GM18858 (cell line): ENCODE measurements around the gene PHF13.
"Not testable (repeated sequence)": the region's sequence is repeated elsewhere in the genome, so short reads cannot be mapped to it uniquely, and the experiment has no call there.

ENCODE experiments used
- ATAC-seq: cut with Tn5 transposase; IDR thresholded peaks from one replicate; pipeline ENCODE4 v1.9.1; 2021; ENCODE audit not compliant: unreplicated experiment

The PHF13 gene

GRCh38 chr1:6627841-6628545 is 14.5 kb downstream of the PHF13 start:
- ATAC-seq, result no peak

DNA sequence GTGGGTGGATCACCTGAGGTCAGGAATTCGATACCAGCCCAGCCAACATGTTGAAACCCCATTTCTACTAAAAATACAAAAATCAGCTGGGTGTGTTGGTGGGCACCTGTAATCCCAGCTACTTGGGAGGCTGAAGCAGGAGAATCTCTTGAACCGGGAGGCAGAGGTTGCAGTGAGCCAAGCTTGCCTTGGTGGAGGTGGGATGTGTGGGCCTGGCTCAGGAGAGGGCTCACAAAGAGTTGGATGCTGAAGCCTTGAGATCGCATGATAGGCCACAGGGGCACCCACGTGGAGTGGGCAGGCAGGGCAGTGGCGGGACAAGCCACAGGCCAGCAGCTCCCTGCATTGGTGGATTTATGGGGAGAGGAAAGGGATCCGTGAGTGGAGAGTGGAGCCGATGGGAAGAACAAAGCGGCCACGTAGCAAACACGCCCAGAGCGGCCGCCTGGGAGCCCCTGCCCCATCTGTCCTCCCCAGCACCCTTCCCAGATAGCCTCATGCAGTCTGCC is 15.5 kb downstream of the PHF13 start:
- no peak for ATAC-seq

GRCh38 chr1:6630027-6630426 is 16.5 kb downstream of the PHF13 start:
- ATAC-seq, result no peak

GRCh38 chr1:6631058-6631457 is 17.5 kb downstream of the PHF13 start:
- ATAC-seq, result no peak

GRCh38 chr1:6632588-6633514 is 19.3 kb downstream of the PHF13 start:
- no peak for ATAC-seq

- no peak for ATAC-seq
Measured at GRCh38 chr1:6634371-6635052, 21.0 kb downstream of the PHF13 start.

- ATAC-seq, result no peak
Measured at GRCh38 chr1:6635161-6635909, 21.8 kb downstream of the PHF13 start.

- no peak for ATAC-seq
Measured at GRCh38 chr1:6635910-6636760, 22.6 kb downstream of the PHF13 start.

- ATAC-seq, result not testable (repeated sequence)
Measured at GRCh38 chr1:6636778-6637177, 23.2 kb downstream of the PHF13 start.

GRCh38 chr1:6637770-6638169 is 24.2 kb downstream of the PHF13 start:
- ATAC-seq, result no peak

DNA sequence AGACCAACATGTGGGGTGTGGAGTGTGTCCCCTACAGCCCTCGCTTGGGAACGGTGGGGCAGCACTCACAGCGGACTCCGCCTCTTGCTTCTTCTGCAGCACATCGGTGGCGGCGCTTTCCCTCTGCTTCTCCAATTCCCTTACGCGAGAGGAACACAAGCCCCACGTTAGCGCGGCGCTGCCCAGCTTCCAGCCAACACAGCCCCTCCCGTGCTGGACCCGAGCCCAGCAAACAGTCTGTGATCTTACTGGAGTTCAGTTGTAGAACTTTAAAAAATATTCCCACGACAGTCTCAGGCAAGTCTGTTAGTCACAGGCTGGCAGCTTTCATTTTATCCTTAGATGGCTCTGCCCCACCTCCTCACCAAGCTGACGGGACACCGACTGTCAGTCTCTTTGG is 24.7 kb downstream of the PHF13 start:
- no peak for ATAC-seq

DNA sequence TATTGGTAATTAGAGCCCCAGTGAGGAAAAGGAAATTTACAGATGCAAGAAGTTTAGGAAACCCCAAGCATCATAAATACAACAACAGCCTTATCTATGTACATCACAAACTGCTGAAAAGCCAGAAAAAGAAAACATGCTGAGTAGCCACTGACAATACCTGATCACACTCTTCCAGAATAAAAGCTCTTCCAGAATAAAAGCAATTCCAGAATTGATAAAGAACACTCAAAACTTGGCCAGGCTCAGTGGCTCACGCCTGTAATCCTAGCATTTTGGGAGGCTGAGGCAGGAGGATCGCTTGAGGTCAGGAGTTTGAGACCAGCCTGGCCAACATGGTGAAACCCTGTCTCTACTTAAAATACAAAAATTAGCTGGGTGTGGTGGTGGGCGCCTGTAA is 27.3 kb downstream of the PHF13 start:
- ATAC-seq, result not testable (repeated sequence)

- no peak for ATAC-seq
Measured at GRCh38 chr1:6645018-6645417, 31.5 kb downstream of the PHF13 start.

DNA sequence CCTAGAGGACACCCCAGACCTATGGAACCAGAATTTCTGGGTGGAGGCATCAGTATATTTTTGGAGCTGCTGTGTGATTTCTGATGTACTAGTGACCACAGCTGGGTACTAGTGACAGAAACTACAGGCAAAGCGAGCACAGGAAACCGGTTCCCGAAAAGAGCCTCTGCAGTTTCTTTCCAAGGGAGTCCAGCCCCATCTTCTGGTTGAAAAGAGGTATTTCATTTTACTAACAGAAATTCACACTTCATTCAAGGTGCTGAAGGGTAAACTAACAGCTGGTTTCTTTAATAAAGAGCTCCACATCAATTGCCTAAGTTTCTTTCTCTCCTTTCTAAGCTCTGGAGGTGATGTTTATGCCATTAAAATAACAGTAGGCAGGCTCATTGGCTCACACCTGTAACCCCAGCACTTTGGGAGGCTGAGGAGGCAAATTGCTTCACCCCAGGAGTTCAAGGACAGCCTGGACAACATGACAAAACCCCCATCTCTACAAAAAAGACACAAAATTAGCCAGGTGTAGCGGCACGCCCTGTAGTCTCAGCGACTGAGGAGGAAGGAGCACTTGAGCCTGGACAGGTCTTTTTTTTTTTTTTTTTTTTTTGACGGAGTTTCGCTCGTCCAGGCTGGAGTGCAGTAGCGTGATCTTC is 33.1 kb downstream of the PHF13 start:
- ATAC-seq, result no peak

DNA sequence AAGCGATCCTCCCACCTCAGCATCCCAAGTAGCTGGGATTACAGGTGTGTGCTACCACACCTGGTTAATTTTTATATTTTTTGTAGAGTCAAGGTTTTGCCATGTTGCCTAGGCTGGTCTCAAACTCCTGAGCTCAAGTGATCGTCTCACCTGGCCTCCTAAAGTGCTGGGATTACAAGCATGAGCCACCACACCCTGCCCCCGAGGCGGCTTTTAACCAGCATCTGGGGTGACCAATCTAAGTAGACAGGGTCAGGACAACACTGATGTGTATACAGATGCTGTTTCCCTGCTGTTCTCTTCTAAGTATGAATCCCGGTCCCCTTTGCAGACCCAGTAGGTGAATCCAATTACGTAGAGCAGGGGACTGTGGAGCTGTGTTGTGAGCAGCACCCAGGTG is 35.0 kb downstream of the PHF13 start:
- no peak for ATAC-seq

GRCh38 chr1:6651909-6652308 is 38.4 kb downstream of the PHF13 start:
- ATAC-seq, result no peak

DNA sequence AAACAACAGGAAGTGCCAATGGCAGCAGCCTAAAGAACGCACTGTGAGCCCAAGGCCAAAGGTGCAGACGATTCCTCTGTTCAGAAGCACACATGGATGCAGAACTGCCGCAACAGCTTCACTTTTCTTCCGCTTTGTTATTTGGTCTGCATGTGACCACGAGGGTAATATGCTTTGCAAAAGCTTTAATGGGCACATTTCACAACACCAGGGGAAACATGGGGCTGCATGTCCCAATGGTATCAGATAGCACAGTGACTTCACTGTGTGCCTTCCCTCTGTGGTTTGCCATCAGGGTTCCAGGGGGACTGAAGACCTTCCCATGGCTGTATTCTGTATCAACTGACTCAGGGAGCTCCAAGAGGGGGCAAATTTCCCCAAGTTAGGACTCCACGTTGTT is 39.5 kb downstream of the PHF13 start:
- ATAC-seq, result no peak

DNA sequence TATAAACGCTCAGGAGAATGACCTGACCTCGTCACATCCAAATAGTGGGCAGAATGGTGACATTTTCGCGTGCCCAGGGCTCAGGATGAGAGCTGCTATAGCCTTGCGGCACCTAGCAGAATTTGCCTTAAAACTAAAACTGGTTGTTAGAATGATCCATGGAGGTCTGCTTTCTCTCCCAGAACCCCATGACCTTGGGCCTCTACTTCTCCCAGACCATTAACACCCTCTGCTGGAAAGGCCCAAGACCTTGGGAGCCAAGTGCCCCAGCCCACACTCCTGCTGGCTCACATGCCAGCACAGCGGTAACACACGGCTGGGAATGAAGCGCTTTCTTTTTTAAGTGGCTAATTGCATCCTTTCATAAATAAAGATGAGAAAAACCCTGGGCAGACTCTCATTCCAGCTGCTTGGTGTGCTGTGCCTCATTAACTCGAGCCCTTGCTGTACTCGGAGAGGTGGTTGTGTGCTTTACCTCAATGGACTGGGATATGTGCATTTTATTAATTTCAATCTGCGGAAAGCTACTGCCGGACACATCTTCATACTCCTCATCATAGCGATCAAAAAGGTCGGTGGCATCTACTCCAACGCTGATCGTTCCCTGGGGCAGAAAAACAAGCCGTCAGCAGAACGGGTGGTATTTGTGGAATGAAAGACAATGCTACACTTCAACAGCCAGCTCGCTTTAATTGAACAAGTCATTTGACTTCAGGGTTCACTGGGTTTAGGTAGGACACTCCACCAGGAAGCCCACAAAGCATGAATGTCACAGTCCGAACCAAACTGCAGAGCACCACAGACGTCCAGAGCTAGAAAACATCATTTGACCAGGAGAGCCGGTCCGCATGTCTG is 40.1 kb downstream of the PHF13 start:
- no peak for ATAC-seq
